Measurements from ENCODE around the gene LRRFIP1. TPM values are rescaled to one million over a fixed set of nuclear protein-coding genes. Genes with fewer than 3 reads are reported as not detected.

The LRRFIP1 gene
- total RNA-seq, 1 donor from 2014 or later, result 37.1 TPM

- H3K27ac Mint-ChIP-seq (ENCODE audit: unreplicated experiment), result no peak overlapping the region
- no peak for DNase-seq (ENCODE audit: low read depth, low spot score)
- H3K4me1 Mint-ChIP-seq, result peaks cover 35% of the 10 kb centered on the region
- peaks cover 2% of the 10 kb centered on the region for H3K36me3 Mint-ChIP-seq (ENCODE audit: low read depth)
- no peak for TF ChIP-seq CTCF (conservative IDR thresholded peaks at IDR 0.05)
- H3K27me3 Mint-ChIP-seq (ENCODE audit: low read depth), result no peaks in the 10 kb centered on the region
- no peak overlapping the region for H3K4me3 Mint-ChIP-seq
- no peaks in the 10 kb centered on the region for H3K9me3 Mint-ChIP-seq
These were observed 90.9 kb downstream of the LRRFIP1 start for GRCh38 chr2:237718277-237718634.

GRCh38 chr2:237720444-237720843, 93.1 kb downstream of the LRRFIP1 start:
- DNase-seq (ENCODE audit: low read depth, low spot score), result no peak
- H3K9me3 Mint-ChIP-seq, result no peaks in the 10 kb centered on the region
- TF ChIP-seq CTCF (conservative IDR thresholded peaks at IDR 0.05), result no peak
- no peak overlapping the region for H3K4me3 Mint-ChIP-seq
- peaks cover 3% of the 10 kb centered on the region for H3K36me3 Mint-ChIP-seq (ENCODE audit: low read depth)
- no peak overlapping the region for H3K27ac Mint-ChIP-seq (ENCODE audit: unreplicated experiment)
- no peaks in the 10 kb centered on the region for H3K27me3 Mint-ChIP-seq (ENCODE audit: low read depth)
- H3K4me1 Mint-ChIP-seq, result peaks cover 30% of the 10 kb centered on the region

GRCh38 chr2:237720957-237721356, 93.6 kb downstream of the LRRFIP1 start:
- no peak overlapping the region for H3K27ac Mint-ChIP-seq (ENCODE audit: unreplicated experiment)
- H3K27me3 Mint-ChIP-seq (ENCODE audit: low read depth), result no peaks in the 10 kb centered on the region
- H3K4me1 Mint-ChIP-seq, result peaks cover 25% of the 10 kb centered on the region
- no peaks in the 10 kb centered on the region for H3K9me3 Mint-ChIP-seq
- no peak overlapping the region for H3K4me3 Mint-ChIP-seq
- H3K36me3 Mint-ChIP-seq (ENCODE audit: low read depth), result peaks cover 3% of the 10 kb centered on the region
- no peak for TF ChIP-seq CTCF (conservative IDR thresholded peaks at IDR 0.05)
- no peak for DNase-seq (ENCODE audit: low read depth, low spot score)

- no peak for DNase-seq (ENCODE audit: low read depth, low spot score)
- H3K27me3 Mint-ChIP-seq (ENCODE audit: low read depth), result no peaks in the 10 kb centered on the region
- no peak overlapping the region for H3K4me3 Mint-ChIP-seq
- H3K9me3 Mint-ChIP-seq, result no peaks in the 10 kb centered on the region
- H3K27ac Mint-ChIP-seq (ENCODE audit: unreplicated experiment), result no peak overlapping the region
- H3K36me3 Mint-ChIP-seq (ENCODE audit: low read depth), result peaks cover 3% of the 10 kb centered on the region
- no peak for TF ChIP-seq CTCF (conservative IDR thresholded peaks at IDR 0.05)
- H3K4me1 Mint-ChIP-seq, result peaks cover 22% of the 10 kb centered on the region
These were observed 94.1 kb downstream of the LRRFIP1 start for GRCh38 chr2:237721458-237721857.

- H3K4me3 Mint-ChIP-seq, result no peak overlapping the region
- no peak for DNase-seq (ENCODE audit: low read depth, low spot score)
- TF ChIP-seq CTCF (conservative IDR thresholded peaks at IDR 0.05), result no peak
- no peaks in the 10 kb centered on the region for H3K9me3 Mint-ChIP-seq
- peaks cover 3% of the 10 kb centered on the region for H3K36me3 Mint-ChIP-seq (ENCODE audit: low read depth)
- H3K27me3 Mint-ChIP-seq (ENCODE audit: low read depth), result no peaks in the 10 kb centered on the region
- H3K4me1 Mint-ChIP-seq, result peaks cover 21% of the 10 kb centered on the region
- H3K27ac Mint-ChIP-seq (ENCODE audit: unreplicated experiment), result no peak overlapping the region
These were observed 95.2 kb downstream of the LRRFIP1 start for GRCh38 chr2:237722616-237723015.

- H3K27me3 Mint-ChIP-seq (ENCODE audit: low read depth), result no peaks in the 10 kb centered on the region
- no peaks in the 10 kb centered on the region for H3K9me3 Mint-ChIP-seq
- H3K27ac Mint-ChIP-seq (ENCODE audit: unreplicated experiment), result no peak overlapping the region
- no peak overlapping the region for H3K4me3 Mint-ChIP-seq
- peaks cover 21% of the 10 kb centered on the region for H3K4me1 Mint-ChIP-seq
- H3K36me3 Mint-ChIP-seq (ENCODE audit: low read depth), result peaks cover 3% of the 10 kb centered on the region
- no peak for DNase-seq (ENCODE audit: low read depth, low spot score)
- no peak for TF ChIP-seq CTCF (conservative IDR thresholded peaks at IDR 0.05)
These were observed 95.6 kb downstream of the LRRFIP1 start for GRCh38 chr2:237723023-237723422.

Data from neural crest cell (in vitro differentiated cells).